ENCODE data around the gene NOXA1. TPM values are rescaled to one million over a fixed set of nuclear protein-coding genes. Genes with fewer than 3 reads are reported as not detected.

The NOXA1 gene
- total and polyA plus RNA-seq, 2 donors (not counting 1 experiment from before 2014, with no cell fraction given): 0.08 to 0.66 TPM

DNA sequence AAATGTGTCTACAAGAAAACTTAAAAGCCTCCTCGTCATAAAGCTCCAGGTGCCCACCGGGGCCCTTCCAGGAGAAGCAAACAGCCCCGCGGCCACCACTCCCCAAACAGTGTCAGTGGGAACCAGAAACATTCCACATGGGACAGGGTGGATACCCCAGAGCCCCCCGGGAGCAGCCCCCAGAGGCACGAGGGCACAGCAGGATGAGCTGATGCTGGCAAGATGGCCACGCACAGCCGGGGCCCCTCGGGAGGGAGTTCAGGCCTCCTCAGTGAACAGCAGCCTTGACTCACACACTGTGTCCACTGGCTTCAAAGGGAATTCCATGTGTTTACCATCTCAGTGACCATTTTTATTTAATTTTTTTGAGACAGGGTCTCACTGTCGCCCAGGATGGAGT is 10.8 kb upstream of the NOXA1 start:
- H3K36me3 ChIP-seq (ENCODE audit: control insufficient read depth, insufficient read depth, low read length): no peaks in the 10 kb centered on the region
- peaks cover 19% of the 10 kb centered on the region for H3K4me1 ChIP-seq (ENCODE audit: control insufficient read depth, extremely low read depth, insufficient read depth, low read length)
- no peaks in the 10 kb centered on the region for H3K27me3 ChIP-seq (ENCODE audit: control insufficient read depth, insufficient read depth, low read length)
- H4K20me1 ChIP-seq (ENCODE audit: control insufficient read depth, extremely low read depth, insufficient read depth, low read length): no peaks in the 10 kb centered on the region
- H3K4me3 ChIP-seq (replicated peaks in 1 of 4; ENCODE audit: control extremely low read depth in 1 of 4, insufficient read depth in 1 of 4, low read depth in 3 of 4, low read length in 4 of 4): no peak overlapping the region
- no peak for TF ChIP-seq EZH2 (IDR thresholded peaks at IDR 0.05; ENCODE audit: low read length, missing control alignments)
- TF ChIP-seq CTCF (conservative IDR thresholded peaks at IDR 0.05 in 1 of 2, IDR thresholded peaks at IDR 0.05 in 1 of 2; ENCODE audit: low read depth in 1 of 2, low read length in 2 of 2): no peak
- H3K27ac ChIP-seq (ENCODE audit: insufficient read depth, low read length): peak overlapping the region; percentile 23
- no peaks in the 10 kb centered on the region for H3K79me2 ChIP-seq (ENCODE audit: control insufficient read depth, insufficient read depth, low read length)
- H3K9me3 ChIP-seq (ENCODE audit: control insufficient read depth, insufficient read depth, low read depth, low read length): no peaks in the 10 kb centered on the region
- H2AFZ ChIP-seq (ENCODE audit: low read length): no peak overlapping the region
- no peak overlapping the region for H3K4me2 ChIP-seq (ENCODE audit: extremely low read depth, insufficient read depth, low read length)
- peak in 1 of 2 donors; percentile 29 for DNase-seq (ENCODE audit: low read depth in 2 of 2)
- no peak overlapping the region for H3K9ac ChIP-seq (ENCODE audit: insufficient read depth, low read length)

GRCh38 chr9:137415451-137415850 is 7.7 kb upstream of the NOXA1 start:
- no peak overlapping the region for H3K4me3 ChIP-seq (replicated peaks in 1 of 4; ENCODE audit: control extremely low read depth in 1 of 4, insufficient read depth in 1 of 4, low read depth in 3 of 4, low read length in 4 of 4)
- no peaks in the 10 kb centered on the region for H3K79me2 ChIP-seq (ENCODE audit: control insufficient read depth, insufficient read depth, low read length)
- TF ChIP-seq EZH2 (IDR thresholded peaks at IDR 0.05; ENCODE audit: low read length, missing control alignments) (no peak), CTCF (conservative IDR thresholded peaks at IDR 0.05 in 1 of 2, IDR thresholded peaks at IDR 0.05 in 1 of 2; ENCODE audit: low read depth in 1 of 2, low read length in 2 of 2) (no peak)
- no peak overlapping the region for H3K27ac ChIP-seq (ENCODE audit: insufficient read depth, low read length)
- no peak for DNase-seq (ENCODE audit: low read depth in 2 of 2)
- H3K9me3 ChIP-seq (ENCODE audit: control insufficient read depth, insufficient read depth, low read depth, low read length): no peaks in the 10 kb centered on the region
- no peak overlapping the region for H2AFZ ChIP-seq (ENCODE audit: low read length)
- no peaks in the 10 kb centered on the region for H4K20me1 ChIP-seq (ENCODE audit: control insufficient read depth, extremely low read depth, insufficient read depth, low read length)
- H3K4me2 ChIP-seq (ENCODE audit: extremely low read depth, insufficient read depth, low read length): no peak overlapping the region
- peaks cover 17% of the 10 kb centered on the region for H3K4me1 ChIP-seq (ENCODE audit: control insufficient read depth, extremely low read depth, insufficient read depth, low read length)
- H3K36me3 ChIP-seq (ENCODE audit: control insufficient read depth, insufficient read depth, low read length): no peaks in the 10 kb centered on the region
- H3K27me3 ChIP-seq (ENCODE audit: control insufficient read depth, insufficient read depth, low read length): no peaks in the 10 kb centered on the region
- H3K9ac ChIP-seq (ENCODE audit: insufficient read depth, low read length): no peak overlapping the region

- H3K79me2 ChIP-seq (ENCODE audit: control insufficient read depth, insufficient read depth, low read length): no peaks in the 10 kb centered on the region
- no peak overlapping the region for H3K27ac ChIP-seq (ENCODE audit: insufficient read depth, low read length)
- no peak overlapping the region for H3K4me2 ChIP-seq (ENCODE audit: extremely low read depth, insufficient read depth, low read length)
- H3K9me3 ChIP-seq (ENCODE audit: control insufficient read depth, insufficient read depth, low read depth, low read length): no peaks in the 10 kb centered on the region
- no peak for DNase-seq (ENCODE audit: low read depth in 2 of 2)
- no peaks in the 10 kb centered on the region for H3K36me3 ChIP-seq (ENCODE audit: control insufficient read depth, insufficient read depth, low read length)
- TF ChIP-seq EZH2 (IDR thresholded peaks at IDR 0.05; ENCODE audit: low read length, missing control alignments) (no peak), CTCF (conservative IDR thresholded peaks at IDR 0.05 in 1 of 2, IDR thresholded peaks at IDR 0.05 in 1 of 2; ENCODE audit: low read depth in 1 of 2, low read length in 2 of 2) (no peak)
- H4K20me1 ChIP-seq (ENCODE audit: control insufficient read depth, extremely low read depth, insufficient read depth, low read length): no peaks in the 10 kb centered on the region
- no peaks in the 10 kb centered on the region for H3K27me3 ChIP-seq (ENCODE audit: control insufficient read depth, insufficient read depth, low read length)
- no peak overlapping the region for H3K4me3 ChIP-seq (replicated peaks in 1 of 4; ENCODE audit: control extremely low read depth in 1 of 4, insufficient read depth in 1 of 4, low read depth in 3 of 4, low read length in 4 of 4)
- H2AFZ ChIP-seq (ENCODE audit: low read length): no peak overlapping the region
- no peak overlapping the region for H3K9ac ChIP-seq (ENCODE audit: insufficient read depth, low read length)
- peaks cover 15% of the 10 kb centered on the region for H3K4me1 ChIP-seq (ENCODE audit: control insufficient read depth, extremely low read depth, insufficient read depth, low read length)
These were observed 7.1 kb upstream of the NOXA1 start for GRCh38 chr9:137416006-137416562.

Data from fibroblast of lung (primary cell).